ENCODE data around the gene XXYLT1.
A peak's percentile ranks its signal among the peaks of the same experiment; 100 is the strongest.

The XXYLT1 gene

GRCh38 chr3:195065864-195066185 is 205.1 kb downstream of the XXYLT1 start:
- peaks cover 0 to 9% of the 10 kb centered on the region in 2 experiments; a peak in 1 of 3 replicates for H3K36me3 ChIP-seq (ENCODE audit: control insufficient read depth in 2 of 2, insufficient read depth in 1 of 2, low read length in 2 of 2)
- no peak overlapping the region for H3K4me3 ChIP-seq (ENCODE audit: low read depth, low read length)
- CTCF ChIA-PET = no interaction called here
- no peak for TF ChIP-seq YY2 (tag by site-specific recombination; IDR thresholded peaks at IDR 0.05)
- TF ChIP-seq ZNF747 (tag by site-specific recombination; IDR thresholded peaks at IDR 0.05) = no peak
- TF ChIP-seq ZBTB7A (tag by site-specific recombination; IDR thresholded peaks at IDR 0.05; ENCODE audit: low read depth) = no peak
- TF ChIP-seq, protein P1, sequence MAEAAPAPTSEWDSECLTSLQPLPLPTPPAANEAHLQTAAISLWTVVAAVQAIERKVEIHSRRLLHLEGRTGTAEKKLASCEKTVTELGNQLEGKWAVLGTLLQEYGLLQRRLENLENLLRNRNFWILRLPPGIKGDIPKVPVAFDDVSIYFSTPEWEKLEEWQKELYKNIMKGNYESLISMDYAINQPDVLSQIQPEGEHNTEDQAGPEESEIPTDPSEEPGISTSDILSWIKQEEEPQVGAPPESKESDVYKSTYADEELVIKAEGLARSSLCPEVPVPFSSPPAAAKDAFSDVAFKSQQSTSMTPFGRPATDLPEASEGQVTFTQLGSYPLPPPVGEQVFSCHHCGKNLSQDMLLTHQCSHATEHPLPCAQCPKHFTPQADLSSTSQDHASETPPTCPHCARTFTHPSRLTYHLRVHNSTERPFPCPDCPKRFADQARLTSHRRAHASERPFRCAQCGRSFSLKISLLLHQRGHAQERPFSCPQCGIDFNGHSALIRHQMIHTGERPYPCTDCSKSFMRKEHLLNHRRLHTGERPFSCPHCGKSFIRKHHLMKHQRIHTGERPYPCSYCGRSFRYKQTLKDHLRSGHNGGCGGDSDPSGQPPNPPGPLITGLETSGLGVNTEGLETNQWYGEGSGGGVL (tag by site-specific recombination; IDR thresholded peaks at IDR 0.05) = no peak
- TF ChIP-seq, protein P2, sequence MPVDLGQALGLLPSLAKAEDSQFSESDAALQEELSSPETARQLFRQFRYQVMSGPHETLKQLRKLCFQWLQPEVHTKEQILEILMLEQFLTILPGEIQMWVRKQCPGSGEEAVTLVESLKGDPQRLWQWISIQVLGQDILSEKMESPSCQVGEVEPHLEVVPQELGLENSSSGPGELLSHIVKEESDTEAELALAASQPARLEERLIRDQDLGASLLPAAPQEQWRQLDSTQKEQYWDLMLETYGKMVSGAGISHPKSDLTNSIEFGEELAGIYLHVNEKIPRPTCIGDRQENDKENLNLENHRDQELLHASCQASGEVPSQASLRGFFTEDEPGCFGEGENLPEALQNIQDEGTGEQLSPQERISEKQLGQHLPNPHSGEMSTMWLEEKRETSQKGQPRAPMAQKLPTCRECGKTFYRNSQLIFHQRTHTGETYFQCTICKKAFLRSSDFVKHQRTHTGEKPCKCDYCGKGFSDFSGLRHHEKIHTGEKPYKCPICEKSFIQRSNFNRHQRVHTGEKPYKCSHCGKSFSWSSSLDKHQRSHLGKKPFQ (tag by site-specific recombination; IDR thresholded peaks at IDR 0.05) = peak; percentile 85
- TF ChIP-seq ZNF112 (tag by site-specific recombination; IDR thresholded peaks at IDR 0.05) = no peak
- no peak for TF ChIP-seq ZNF664 (tag by site-specific recombination; IDR thresholded peaks at IDR 0.05)
- H3K4me1 ChIP-seq (ENCODE audit: control insufficient read depth, insufficient read depth, low read length) = peaks cover 3% of the 10 kb centered on the region; the same call in 1 of the 2 replicates
- POLR2A ChIA-PET = no interaction called here
- no peaks in the 10 kb centered on the region for H3K9me3 ChIP-seq (ENCODE audit: control insufficient read depth, insufficient read depth, low read depth, low read length)
- H3K27ac ChIP-seq (ENCODE audit: extremely low read depth, low read depth, low read length) = no peak overlapping the region

DNA sequence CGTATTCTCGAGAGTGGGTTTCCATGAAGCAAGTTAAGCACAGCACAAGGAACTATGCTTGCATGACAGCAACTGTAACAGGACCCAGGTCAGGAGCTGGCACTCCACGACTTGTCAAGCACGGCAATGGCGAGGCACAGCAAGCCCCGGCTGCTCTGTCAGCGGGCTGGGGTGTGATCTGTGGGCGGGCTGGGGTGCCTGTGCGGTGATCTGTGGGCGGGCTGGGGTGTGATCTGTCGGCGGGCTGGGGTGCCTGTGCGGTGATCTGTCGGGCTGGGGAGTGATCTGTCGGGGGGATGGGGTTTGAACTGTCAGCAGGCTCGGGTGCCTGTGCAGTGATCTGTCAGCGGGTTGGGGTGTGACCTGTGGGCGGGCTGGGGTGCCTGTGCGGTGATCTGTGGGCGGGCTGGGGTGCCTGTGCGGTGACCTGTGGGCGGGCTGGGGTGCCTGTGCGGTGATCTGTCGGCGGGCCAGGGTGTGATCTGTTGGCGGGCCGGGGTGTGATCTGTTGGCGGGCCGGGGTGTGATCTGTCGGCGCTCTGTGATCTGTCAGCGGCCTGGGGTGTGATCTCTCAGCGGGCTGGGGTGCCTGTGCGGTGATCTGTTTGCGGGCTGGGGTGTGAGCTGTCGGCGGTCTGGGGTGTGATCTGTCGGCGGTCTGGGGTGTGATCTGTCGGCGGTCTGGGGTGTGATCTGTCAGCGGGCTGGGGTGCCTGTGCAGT is 205.7 kb downstream of the XXYLT1 start:
- no peak overlapping the region for H3K4me3 ChIP-seq (ENCODE audit: low read depth, low read length)
- H3K36me3 ChIP-seq (ENCODE audit: control insufficient read depth in 2 of 2, insufficient read depth in 1 of 2, low read length in 2 of 2) = peaks cover 0 to 9% of the 10 kb centered on the region in 2 experiments; a peak in 1 of 3 replicates
- H3K27ac ChIP-seq (ENCODE audit: extremely low read depth, low read depth, low read length) = no peak overlapping the region
- no peaks in the 10 kb centered on the region for H3K9me3 ChIP-seq (ENCODE audit: control insufficient read depth, insufficient read depth, low read depth, low read length)
- TF ChIP-seq ZNF426 (tag by site-specific recombination; IDR thresholded peaks at IDR 0.05) = no peak
- no peak for TF ChIP-seq ZNF521 (tag by site-specific recombination; IDR thresholded peaks at IDR 0.05)
- TF ChIP-seq, protein P3, sequence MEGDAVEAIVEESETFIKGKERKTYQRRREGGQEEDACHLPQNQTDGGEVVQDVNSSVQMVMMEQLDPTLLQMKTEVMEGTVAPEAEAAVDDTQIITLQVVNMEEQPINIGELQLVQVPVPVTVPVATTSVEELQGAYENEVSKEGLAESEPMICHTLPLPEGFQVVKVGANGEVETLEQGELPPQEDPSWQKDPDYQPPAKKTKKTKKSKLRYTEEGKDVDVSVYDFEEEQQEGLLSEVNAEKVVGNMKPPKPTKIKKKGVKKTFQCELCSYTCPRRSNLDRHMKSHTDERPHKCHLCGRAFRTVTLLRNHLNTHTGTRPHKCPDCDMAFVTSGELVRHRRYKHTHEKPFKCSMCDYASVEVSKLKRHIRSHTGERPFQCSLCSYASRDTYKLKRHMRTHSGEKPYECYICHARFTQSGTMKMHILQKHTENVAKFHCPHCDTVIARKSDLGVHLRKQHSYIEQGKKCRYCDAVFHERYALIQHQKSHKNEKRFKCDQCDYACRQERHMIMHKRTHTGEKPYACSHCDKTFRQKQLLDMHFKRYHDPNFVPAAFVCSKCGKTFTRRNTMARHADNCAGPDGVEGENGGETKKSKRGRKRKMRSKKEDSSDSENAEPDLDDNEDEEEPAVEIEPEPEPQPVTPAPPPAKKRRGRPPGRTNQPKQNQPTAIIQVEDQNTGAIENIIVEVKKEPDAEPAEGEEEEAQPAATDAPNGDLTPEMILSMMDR (tag by site-specific recombination; IDR thresholded peaks at IDR 0.05) = no peak
- no peak for TF ChIP-seq ZNF658 (tag by site-specific recombination; IDR thresholded peaks at IDR 0.05)
- no peak for TF ChIP-seq ZNF692 (tag by site-specific recombination; IDR thresholded peaks at IDR 0.05)
- H3K4me1 ChIP-seq (ENCODE audit: control insufficient read depth, insufficient read depth, low read length) = peaks cover 3% of the 10 kb centered on the region; the same call in 1 of the 2 replicates
- ChIA-PET POLR2A (no interaction called here), CTCF (no interaction called here)

- Histone ChIP-seq H3K4me1 (ENCODE audit: control insufficient read depth, insufficient read depth, low read length) (peaks cover 3% of the 10 kb centered on the region; the same call in 1 of the 2 replicates), H3K4me3 (ENCODE audit: low read depth, low read length) (no peak overlapping the region), H3K27ac (ENCODE audit: extremely low read depth, low read depth, low read length) (no peak overlapping the region), H3K9me3 (ENCODE audit: control insufficient read depth, insufficient read depth, low read depth, low read length) (no peaks in the 10 kb centered on the region), H3K36me3 (ENCODE audit: control insufficient read depth in 2 of 2, insufficient read depth in 1 of 2, low read length in 2 of 2) (peaks cover 0 to 5% of the 10 kb centered on the region in 2 experiments; a peak in 1 of 3 replicates)
- ChIA-PET POLR2A (no interaction called here), CTCF (interaction anchor here (0.9 kb wide), 1 partner anchor 9 kb away, joined by 3 read pairs; no protein-coding TSS in a partner anchor)
- TF ChIP-seq ZSCAN16 (tag by site-specific recombination; IDR thresholded peaks at IDR 0.05) = no peak
- TF ChIP-seq ZNF785 (tag by site-specific recombination; IDR thresholded peaks at IDR 0.05) = no peak
- TF ChIP-seq ZNF302 (tag by site-specific recombination; IDR thresholded peaks at IDR 0.05; ENCODE audit: low read depth) = no peak
- TF ChIP-seq ZNF366 (tag by site-specific recombination; conservative IDR thresholded peaks at IDR 0.05) = no peak
- no peak for TF ChIP-seq EGR2 (tag by site-specific recombination; IDR thresholded peaks at IDR 0.05; ENCODE audit: low read depth)
- no peak for TF ChIP-seq KLF9 (tag by site-specific recombination; IDR thresholded peaks at IDR 0.05; ENCODE audit: low read depth)
- no peak for TF ChIP-seq ZNF521 (tag by site-specific recombination; IDR thresholded peaks at IDR 0.05)
- TF ChIP-seq ZBTB17 (tag by site-specific recombination; IDR thresholded peaks at IDR 0.05) = no peak
Measured at GRCh38 chr3:195064300-195064931, 206.5 kb downstream of the XXYLT1 start.

Measured in HEK293 (cell line).